D721Med (cell line): Measurements from ENCODE around the gene COL4A1.

Experiments
- DNase-seq: peaks from one replicate; pipeline ENCODE4 v3.0.0; 2011; ENCODE audit warnings: low spot score; ENCODE audit not compliant: insufficient read length
- FAIRE-seq: peaks from 2 replicates; lab custom pipeline; 2011; peaks lifted over from hg19 to GRCh38; lab: Jason Lieb, UNC
- TF ChIP-seq, protein P1 (sequence below): IDR thresholded peaks from 2 replicates; pipeline ENCODE4 v1.5.1; 2012; ENCODE audit warnings: mild to moderate bottlenecking, control low read depth; ENCODE audit not compliant: insufficient read depth; ENCODE audit errors: missing control alignments

COL4A1 gene

DNA sequence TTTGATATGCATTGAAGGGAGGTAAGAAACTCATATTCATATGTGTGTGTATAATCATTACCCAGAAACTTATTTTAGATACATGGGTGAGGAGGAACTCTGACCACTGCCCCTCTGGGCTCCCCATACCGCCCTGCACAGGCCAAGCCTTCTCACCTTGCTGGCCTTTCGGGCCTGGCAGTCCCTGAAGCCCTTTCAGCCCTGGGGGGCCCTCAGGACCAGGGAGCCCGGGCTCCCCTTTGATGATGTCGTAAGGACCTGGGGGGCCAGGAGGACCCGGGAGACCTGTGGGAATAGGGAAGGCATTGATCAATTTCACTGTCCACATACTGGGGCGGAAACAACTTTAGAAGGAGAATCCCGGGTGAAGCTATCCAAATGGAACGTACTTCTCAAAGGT is 142.3 kb downstream of the COL4A1 start:
- TF ChIP-seq, protein P1, sequence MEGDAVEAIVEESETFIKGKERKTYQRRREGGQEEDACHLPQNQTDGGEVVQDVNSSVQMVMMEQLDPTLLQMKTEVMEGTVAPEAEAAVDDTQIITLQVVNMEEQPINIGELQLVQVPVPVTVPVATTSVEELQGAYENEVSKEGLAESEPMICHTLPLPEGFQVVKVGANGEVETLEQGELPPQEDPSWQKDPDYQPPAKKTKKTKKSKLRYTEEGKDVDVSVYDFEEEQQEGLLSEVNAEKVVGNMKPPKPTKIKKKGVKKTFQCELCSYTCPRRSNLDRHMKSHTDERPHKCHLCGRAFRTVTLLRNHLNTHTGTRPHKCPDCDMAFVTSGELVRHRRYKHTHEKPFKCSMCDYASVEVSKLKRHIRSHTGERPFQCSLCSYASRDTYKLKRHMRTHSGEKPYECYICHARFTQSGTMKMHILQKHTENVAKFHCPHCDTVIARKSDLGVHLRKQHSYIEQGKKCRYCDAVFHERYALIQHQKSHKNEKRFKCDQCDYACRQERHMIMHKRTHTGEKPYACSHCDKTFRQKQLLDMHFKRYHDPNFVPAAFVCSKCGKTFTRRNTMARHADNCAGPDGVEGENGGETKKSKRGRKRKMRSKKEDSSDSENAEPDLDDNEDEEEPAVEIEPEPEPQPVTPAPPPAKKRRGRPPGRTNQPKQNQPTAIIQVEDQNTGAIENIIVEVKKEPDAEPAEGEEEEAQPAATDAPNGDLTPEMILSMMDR = no peak
- FAIRE-seq (no peak), DNase-seq (no peak)

DNA sequence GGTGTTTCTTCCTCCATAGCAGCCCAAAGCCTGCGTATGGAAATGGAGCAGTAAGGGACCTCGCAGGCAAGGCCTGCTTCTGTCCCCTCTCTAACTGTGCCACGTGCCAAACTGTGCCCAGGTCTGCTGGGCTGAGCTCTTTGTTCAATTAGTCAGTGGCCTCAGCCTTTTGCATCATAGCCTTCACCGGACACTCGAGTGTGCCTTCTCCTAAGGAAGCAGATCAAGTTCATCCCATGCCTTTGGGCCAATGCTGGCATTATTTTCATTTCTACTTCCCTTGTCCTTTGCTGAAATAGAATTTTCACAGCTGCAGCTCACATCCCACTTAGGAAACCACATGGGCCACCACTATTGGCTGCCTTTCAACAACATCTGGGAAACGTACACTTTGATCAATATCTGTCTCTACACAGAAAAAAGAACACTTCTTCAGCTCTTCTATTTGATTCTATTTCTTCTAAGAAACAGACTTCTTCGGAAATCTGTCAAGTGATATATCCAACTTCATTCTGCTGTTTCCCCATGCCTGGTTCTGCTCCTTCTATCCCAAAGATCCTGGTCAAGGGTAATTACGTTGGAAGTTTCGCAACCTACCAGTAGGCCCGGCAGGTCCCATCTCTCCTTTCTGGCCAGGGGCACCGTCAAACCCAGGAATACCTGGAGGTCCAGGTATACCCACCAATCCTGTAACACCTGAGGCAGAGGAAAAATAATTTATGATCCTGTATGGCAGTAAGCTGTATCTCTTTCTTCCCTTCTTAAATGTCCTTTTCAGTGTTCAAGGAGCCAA is 143.9 kb downstream of the COL4A1 start:
- FAIRE-seq = no peak
- no peak for DNase-seq
- TF ChIP-seq, protein P1 = no peak

DNA sequence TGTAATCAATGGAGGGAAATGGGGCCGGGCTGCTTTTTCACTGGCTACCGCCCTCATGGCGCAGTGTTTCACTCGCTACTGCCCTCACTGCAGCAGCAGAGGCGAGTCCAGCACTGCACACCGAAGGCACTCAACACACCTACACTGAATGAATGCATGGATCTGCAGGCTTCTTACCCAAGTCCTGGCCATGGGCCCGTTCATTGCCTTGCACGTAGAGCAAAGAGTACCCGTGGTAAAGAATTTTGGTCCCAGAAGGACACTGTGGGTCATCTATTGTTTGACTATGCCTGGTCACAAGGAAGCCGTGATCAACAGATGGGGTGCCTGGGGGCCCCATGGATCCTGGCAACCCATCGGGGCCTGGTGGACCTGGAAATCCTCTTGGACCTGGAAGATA is 144.9 kb downstream of the COL4A1 start:
- DNase-seq (no peak), FAIRE-seq (no peak)
- TF ChIP-seq, protein P1 = no peak

DNA sequence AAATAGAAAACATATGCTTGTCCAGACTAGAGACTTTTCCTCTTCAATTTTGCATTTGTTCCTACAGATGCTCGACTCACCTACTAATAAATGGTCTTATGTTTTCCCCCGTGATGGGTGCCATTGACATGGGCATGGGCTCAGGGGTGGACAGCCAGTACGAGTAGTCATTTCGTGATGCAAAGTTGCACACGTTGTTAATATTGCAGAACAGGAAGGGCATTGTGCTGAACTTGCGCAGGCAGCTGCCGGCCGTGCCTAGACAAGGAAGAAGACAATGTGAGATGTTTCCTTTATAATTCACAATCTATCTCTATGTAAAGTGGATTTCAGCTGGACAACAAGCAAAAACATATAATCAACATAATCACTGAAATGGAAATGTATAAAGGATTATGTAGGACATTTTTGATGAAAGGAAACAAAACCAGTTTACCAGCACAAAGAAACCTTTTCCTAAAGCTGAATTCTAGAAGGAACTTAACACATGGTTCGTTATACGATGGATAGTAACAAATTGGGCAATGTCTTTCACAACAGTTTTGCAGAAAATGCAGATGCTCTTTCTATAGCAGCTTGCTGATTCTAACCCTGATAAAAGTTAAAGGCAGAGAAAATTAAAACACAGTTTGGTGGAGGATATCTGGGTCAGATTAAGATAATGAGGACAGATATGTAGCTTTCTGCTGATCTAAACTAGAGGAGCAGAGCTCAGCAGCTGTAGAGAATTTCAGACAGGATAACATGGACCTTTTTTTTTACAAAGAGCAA is 145.7 kb downstream of the COL4A1 start:
- FAIRE-seq (no peak), DNase-seq (no peak)
- TF ChIP-seq, protein P1 = no peak

DNA sequence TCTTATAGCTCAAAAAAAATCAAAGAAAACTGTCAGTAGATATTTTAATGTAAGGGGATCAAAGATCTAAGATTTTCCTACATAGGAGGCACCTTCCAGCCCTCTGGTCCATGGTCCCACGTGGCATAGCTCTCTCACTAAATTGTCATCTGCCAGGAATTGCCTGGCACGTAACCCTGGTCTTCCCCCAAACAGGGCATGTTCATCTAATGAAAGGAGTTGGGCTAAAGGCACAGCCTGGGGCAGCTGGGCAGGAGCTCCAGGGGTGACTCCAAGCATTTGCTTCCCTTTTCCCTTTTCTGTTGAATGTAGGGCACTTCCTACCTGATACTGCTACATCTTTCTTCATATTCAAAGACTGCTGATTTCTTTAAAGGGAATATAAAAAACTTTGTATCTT is 148.7 kb downstream of the COL4A1 start:
- no peak for DNase-seq
- FAIRE-seq = no peak
- TF ChIP-seq, protein P1 = no peak

DNA sequence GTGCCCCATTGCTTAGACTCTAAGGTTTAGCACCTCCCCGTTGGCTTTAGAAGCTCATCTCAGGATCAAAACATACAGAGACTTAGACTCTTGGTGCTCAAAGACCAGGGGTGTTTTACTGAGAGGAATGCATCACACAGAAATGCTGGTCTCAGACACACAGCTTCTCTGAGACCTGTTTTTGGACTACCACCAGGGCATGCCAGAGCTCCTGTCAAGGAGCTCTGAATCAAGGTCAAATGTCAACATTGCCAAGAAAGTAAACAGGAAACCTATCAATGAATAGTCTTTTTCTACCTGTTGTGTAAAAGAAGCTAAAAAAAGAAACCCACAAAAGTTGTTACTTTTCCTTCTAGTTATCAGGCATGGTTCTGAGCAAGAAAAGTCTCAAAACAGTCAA is 149.2 kb downstream of the COL4A1 start:
- TF ChIP-seq, protein P1 = no peak
- FAIRE-seq (no peak), DNase-seq (no peak)
